Activated CD8-positive, alpha-beta memory T cell treated with anti-CD3 and anti-CD28 coated beads, Interleukin-2, amount 50 U/mL, for 1 hour (primary cell): ENCODE measurements around the gene AKR1C4.
"Not testable (repeated sequence)": the region's sequence is repeated elsewhere in the genome, so short reads cannot be mapped to it uniquely, and the experiment has no call there.

Experiments
- DNase-seq: peaks from one replicate; pipeline ENCODE4 v3.0.0-alpha.2; 2020; ENCODE audit errors: extremely low read depth

AKR1C4 gene

GRCh38 chr10:5206799-5207198 is 10.2 kb downstream of the AKR1C4 start:
- DNase-seq: no peak

GRCh38 chr10:5209776-5210175 is 13.1 kb downstream of the AKR1C4 start:
- DNase-seq: not testable (repeated sequence)

DNA sequence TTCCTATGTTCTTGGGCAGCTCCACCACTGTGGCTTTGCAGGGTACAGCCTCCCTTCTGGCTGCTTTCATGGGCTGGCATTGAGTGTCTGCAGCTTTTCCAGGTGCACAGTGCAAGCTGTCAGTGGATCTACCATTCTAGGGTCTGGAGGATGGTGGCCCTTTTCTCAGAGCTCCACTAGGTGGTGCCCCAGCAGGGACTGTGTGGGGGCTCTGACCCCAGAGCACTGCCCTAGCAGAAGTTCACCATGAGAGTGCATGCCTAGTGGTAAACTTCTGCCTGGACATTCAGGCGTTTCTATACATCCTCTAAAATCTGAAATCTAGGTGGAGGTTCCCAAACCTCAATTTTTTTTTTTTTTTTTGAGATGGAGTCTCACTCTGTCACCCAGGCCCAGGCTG is 13.6 kb downstream of the AKR1C4 start:
- not testable (repeated sequence) for DNase-seq

DNA sequence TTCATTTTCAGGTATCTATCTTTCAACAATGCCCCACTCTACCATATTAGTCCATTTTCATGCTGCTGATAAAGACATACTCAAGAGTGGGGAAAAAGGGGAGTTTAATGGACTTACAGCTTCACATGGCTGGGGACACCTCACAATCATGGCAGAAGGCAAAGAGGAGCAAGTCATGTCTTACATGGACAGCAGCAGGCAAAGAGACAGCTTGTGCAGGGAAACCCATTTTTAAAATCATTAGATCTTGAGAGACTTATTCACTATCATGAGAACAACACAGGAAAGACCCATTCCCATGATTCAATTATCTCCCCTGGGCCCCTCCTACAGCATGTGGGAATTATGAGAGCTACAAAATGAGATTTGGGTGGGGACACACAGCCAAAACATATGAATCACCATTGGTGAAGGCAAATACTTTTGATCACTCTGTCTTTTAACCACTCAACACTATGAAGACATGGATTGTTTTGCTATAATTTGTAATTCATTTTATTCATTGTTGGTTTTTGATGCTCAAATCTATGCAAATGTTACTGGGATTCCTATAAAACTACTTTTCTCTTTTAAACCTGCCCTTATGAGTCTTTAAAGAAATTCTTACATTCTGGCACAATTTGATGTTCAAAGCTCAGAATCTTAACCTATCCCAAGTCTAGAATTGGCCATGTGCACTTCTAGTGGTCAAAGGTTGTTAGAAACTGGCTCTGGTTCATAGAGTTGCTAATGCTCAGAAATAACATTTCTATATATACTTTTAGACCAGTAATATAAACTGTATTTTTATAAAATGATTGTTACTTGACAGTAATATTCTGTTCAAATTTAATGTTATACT is 15.3 kb downstream of the AKR1C4 start:
- no peak for DNase-seq

DNA sequence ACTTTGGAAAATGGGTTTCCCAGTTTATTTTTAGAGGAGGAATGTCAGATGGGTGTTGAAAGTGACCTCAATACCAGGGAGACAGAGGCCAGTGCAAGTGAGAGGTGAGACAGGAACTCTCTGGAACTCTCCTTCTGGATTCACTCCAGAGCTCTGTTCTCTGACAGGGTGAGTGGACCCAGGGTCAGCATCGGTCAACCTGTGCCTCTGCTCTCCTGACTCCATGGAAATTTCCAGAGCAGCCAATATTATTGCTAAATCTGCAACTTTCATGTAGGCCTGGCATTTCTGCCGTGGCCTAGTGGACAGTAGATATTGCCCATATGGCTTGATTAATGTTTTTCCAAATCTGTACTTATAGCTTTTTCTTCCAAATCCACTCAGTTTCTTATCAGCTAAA is 20.2 kb downstream of the AKR1C4 start:
- no peak for DNase-seq

DNA sequence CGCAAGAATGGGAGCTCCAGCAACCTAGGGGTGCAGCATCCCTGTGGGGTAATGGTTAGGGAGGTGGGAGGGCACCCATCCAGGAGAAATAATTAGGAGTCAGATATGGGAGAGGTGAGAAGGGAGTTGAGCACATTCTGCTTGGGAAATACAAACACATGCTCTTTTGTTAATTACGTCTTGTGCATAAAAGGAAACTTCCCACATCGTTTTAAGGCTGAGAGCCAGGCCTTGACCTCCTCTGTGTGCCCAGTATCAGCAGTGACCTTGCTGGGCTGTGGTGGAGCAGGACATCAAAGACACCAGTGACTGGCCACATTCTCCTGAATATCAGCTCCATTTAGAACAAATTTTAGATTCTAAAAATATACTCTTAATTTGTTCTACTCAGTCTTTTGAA is 22.6 kb downstream of the AKR1C4 start:
- DNase-seq: no peak

DNA sequence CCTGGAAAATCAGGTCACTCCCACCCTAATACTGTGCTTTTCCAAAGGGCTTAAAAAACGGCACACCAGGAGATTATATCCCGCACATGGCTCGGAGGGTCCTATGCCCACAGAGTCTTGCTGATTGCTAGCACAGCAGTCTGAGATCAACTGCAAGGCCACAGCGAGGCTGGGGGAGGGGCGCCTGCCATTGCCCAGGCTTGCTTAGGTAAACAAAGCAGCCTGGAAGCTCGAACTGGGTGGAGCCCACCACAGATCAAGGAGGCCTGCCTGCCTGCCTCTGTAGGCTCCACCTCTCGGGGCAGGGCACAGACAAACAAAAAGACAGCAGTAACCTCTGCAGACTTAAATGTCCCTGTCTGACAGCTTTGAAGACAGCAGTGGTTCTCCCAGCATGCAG is 26.3 kb downstream of the AKR1C4 start:
- DNase-seq: not testable (repeated sequence)

DNA sequence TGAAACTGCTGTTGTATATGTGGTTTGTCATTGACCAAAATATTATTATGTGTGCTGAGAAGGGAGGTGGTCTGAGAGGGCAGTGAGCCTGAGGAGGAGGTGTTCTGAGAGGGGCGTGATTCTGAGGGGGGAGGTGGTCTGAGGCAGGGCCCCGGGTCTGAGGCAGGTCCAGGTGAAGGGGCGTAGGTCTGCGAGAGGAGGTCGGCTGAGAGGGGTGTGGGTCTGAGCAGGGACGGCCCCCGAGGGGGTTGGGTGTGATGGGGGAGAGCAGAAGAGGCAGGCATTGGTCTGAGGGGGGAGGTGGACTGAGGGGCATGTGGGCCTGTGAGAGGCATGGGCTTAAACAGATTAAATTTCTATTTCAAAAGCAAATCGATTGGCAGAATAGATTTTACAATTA is 32.4 kb downstream of the AKR1C4 start:
- DNase-seq: no peak

- DNase-seq: no peak
Observed at GRCh38 chr10:5233324-5233723, 36.7 kb downstream of the AKR1C4 start.

GRCh38 chr10:5234106-5234860 is 37.6 kb downstream of the AKR1C4 start:
- DNase-seq: no peak

DNA sequence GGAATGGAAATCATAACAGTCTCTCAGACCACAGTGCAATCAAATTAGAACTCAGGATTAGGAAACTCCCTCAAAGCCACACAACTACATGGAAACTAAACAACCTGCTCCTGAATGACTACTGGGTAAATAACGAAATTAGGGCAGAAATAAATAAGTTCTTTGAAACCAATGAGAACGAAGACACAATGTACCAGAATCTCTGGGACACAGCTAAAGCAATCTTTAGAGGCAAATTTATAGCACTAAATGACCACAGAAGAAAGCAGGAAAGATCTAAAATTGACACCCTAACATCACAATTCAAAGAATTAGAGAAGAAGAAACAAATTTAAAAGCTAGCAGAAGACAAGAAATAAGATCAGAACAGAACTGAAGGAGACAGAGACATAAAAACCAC is 40.9 kb downstream of the AKR1C4 start:
- DNase-seq: not testable (repeated sequence)

DNA sequence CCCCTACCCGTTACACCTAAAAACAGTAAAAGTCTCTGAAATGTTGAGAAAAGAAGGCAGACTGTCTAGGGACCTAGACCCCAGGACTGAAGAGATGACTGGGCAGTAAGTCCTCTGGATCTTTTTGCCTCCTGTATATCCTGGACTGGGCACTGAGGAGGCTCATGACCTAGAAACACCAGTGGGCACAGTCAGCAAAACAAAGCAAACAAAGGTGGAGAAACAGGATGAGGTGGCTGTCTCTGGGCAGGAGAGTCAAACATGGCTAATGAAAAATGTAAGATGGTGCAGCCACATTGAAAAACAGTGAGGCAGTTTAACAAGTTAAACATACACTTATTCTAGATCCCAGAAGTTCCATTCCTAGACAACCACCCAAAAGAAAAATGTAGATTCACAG is 45.9 kb downstream of the AKR1C4 start:
- no peak for DNase-seq

DNA sequence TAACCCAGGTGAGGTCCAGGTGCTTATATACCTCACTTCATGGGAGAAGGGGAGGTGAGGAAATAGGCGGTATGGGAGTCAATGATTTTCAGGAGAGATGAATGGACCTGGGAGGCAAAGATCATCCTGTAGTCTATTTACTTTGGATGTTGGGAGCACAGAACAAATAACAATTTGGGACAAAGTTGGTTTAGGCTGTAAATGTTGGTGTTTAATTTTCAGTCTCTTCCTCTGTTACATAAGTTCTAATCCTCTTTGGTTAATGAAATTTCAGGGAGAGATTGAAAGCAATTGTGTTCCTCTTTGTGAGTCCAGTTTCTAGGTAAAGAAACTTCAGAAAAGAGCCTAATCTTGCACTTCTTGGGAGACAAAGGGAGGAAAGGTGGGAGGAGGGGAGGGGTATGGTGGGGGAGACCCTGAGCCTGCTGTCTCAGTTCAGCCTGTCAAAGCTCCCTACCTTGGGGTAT is 46.9 kb downstream of the AKR1C4 start:
- no peak for DNase-seq

- no peak for DNase-seq
Observed at GRCh38 chr10:5252177-5253037, 55.8 kb downstream of the AKR1C4 start.

DNA sequence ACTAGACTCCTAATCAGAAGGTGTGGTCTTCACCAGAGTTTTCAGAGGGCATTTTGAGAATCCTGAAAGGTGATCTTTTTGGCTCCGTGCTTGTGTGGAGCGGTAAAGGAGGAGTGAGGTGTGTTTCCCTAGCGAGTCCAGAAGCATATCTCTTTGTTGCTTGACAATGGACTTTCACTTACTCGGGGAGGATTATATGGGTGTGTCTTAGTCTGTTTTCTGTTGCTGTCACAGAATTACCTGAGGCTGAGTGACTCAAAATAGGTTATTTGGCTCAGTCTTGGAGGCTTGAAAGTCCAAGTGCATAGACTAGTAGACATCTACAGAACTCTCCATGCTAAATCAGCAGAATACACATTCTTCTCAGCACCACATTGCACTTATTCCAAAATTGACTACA is 57.9 kb downstream of the AKR1C4 start:
- no peak for DNase-seq

GRCh38 chr10:5257768-5258167 is 61.1 kb downstream of the AKR1C4 start:
- DNase-seq: not testable (repeated sequence)

DNA sequence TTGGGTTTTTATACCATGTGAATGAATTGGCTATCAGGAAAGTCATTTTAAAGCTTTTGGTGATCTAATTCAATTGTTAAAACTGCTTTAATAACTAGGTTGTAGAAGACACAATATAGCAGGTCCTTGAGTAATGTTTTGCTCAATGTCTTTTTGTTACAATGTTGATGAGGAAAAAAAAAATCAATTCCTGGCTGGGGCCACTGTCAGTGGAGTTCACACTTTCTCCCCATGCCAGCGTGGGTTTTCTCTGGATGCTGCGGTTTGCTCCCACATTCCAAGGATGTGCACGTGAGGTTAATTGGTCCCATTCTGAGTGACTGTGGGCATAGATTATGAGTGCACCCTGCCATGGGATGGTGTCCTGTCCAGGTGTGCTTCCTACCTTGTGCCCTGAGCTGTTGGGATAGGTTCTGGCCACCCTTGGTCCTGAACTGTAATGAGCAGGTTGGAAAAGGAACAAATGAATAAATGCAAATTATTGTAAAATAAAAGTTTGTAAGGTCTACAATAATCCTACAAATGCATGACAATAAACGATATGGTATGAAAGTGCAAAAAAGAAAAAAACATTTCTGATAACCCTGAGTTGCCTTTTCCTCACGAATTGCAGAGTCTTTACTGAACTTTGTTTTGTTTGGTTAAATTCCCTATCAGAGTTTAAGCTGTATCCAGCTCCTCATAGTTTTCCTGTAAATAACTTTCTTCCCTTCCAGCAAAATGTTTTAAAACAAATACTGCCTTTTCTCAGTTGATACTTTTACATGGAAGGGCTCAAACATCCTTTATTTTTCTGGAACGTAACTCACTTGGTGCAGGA is 62.7 kb downstream of the AKR1C4 start:
- no peak for DNase-seq

DNA sequence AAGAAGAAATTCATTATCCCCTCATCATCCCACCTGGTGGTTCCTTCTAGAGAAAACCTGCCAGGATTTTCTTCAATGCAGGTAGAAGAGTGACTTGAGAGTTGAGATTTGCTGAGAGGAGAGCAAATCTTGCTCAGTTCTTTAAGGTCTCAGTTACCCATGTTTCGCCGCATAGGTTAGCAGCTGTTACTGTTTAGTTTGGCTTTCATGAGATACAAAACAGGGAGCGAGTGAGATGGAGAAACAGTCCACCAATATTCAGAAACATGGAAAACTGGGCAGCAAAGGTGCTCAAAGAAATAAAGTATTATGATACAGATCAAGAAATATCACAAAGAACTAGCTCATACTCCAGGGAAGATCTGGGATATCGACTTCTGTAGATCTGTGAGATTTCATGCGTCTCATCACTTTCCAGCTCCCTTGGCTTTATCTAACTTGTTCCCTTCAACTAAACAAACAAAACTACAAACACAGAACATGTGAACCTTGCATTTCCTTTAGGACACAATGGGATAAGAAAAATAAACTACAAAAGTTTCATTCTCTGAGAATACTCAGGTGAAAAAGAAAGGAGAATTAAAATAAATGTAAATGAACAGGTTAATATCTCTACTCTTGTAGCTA is 63.4 kb downstream of the AKR1C4 start:
- no peak for DNase-seq

- DNase-seq: no peak
Observed at GRCh38 chr10:5260828-5261227, 64.2 kb downstream of the AKR1C4 start.

DNA sequence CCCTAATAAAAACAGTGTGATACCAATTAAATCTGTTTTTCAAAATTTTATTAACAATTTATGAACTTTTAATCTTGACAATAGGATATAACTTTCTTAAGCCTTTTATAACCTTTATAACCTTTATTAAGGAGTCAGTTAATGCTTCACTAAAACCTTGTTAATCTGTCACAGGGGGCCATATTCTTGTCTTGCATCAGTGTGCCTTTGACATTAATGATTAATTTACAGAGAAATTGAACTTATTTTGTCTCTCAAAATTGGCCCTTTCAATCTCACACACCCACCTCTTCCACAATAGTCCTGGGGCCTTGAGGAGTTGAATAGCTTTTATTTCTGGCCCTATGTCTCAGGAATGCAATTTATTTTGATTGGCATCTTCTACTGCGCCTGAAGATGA is 68.5 kb downstream of the AKR1C4 start:
- DNase-seq: no peak

GRCh38 chr10:5266351-5266750 is 69.7 kb downstream of the AKR1C4 start:
- no peak for DNase-seq
